Memory B cell (primary cell): ENCODE measurements around the gene KCND1.

Experiments
- ATAC-seq: fragments of 150-1000 bp; cut with Tn5 transposase; 2 replicates; pipeline ENCODE4 v1.10.0; 2021; ENCODE audit warnings: low read depth, mild to moderate bottlenecking, moderate library complexity
- DNase-seq, 2 donors: peaks; one replicate each; pipeline ENCODE4 v3.0.0; 2022; ENCODE audit warnings: low spot score in 2 of 2
- H3K27ac Mint-ChIP-seq: one replicate; pipeline ENCODE4 v1.8.0; 2022; ENCODE audit warnings: mild to moderate bottlenecking, moderate library complexity, mixed read lengths
- H3K27me3 Mint-ChIP-seq: one replicate; pipeline ENCODE4 v1.8.0; 2022; ENCODE audit warnings: mixed read lengths
- H3K36me3 Mint-ChIP-seq: one replicate; pipeline ENCODE4 v1.8.0; 2022; ENCODE audit warnings: mild to moderate bottlenecking, mixed read lengths
- H3K4me1 Mint-ChIP-seq: one replicate; pipeline ENCODE4 v1.8.0; 2022; ENCODE audit warnings: mixed read lengths
- H3K4me3 Mint-ChIP-seq: one replicate; pipeline ENCODE4 v1.8.0; 2022; ENCODE audit warnings: mild to moderate bottlenecking, moderate library complexity, mixed read lengths
- H3K9me3 Mint-ChIP-seq: one replicate; pipeline ENCODE4 v1.8.0; 2022; ENCODE audit warnings: mixed read lengths

Gene KCND1

DNA sequence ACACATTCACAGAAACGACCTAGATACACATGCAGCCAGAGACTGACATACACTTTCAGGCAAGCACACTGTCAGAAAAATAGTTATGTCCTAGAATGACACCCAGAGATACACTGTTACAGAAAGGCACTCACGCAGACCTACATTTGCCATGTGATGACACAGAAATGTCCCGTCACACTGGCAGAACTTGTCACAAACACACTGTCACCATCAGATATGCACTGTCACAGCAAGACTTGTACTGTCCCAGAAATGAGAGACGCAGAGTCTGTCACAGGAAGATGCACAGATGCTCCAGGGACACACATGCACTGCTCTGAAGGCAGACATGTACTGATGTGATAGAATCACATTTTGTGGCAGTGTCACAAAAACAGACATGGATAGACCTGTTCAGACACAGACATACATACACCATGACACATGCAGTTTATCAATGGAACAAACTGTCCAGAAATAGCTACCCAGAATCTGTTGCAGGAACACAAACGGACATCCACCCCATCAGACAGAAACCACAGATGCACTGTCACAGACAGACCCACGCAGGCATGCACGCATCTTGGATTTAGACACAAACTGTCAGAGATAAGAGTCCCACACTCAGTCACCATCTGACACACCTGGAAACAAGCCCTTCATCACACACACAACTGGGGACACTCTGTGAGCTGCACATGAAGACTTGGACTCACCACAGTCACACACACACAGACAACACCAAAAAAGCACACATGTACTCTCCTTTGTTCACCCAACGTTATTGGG lies 51.5 kb downstream of the KCND1 start:
- no peak for ATAC-seq

DNA sequence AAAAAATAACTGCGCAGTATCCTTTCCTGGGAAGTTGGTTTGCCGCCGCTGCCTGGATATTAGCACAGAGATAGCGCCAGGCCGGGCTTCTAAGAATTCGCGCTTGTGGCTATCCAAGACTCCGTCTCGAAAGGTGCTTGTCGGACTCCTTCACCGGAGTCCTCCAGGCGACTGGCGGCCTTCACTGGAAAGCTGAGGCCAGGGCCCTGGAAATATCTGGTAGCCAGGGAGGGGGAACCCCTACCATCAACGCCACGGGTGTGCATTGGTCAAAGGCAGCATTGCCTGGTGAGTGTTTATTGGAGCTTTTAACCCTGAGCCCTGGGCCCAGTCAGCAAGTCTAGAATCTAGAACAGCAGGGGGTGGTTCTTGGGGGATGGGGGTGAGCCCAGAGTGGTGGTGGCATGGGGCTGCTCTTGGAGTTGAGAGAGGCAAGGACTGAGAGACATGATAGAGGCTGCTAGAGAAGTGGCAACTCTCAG lies 52.2 kb downstream of the KCND1 start:
- no peaks in the 10 kb centered on the region for H3K9me3 Mint-ChIP-seq
- H3K4me1 Mint-ChIP-seq = peaks cover 22% of the 10 kb centered on the region
- H3K27ac Mint-ChIP-seq = peak overlapping the region; percentile 95
- no peaks in the 10 kb centered on the region for H3K27me3 Mint-ChIP-seq
- ATAC-seq = peak; percentile 30
- H3K4me3 Mint-ChIP-seq = peak overlapping the region; percentile 87
- no peak for DNase-seq
- H3K36me3 Mint-ChIP-seq = peaks cover 22% of the 10 kb centered on the region

More for the DNA sequence above, 51.5 kb downstream of the KCND1 start:
- no peaks in the 10 kb centered on the region for H3K9me3 Mint-ChIP-seq
- H3K36me3 Mint-ChIP-seq = peaks cover 23% of the 10 kb centered on the region
- no peak for DNase-seq
- peak overlapping the region; percentile 87 for H3K4me3 Mint-ChIP-seq
- no peaks in the 10 kb centered on the region for H3K27me3 Mint-ChIP-seq
- peak overlapping the region; percentile 95 for H3K27ac Mint-ChIP-seq
- H3K4me1 Mint-ChIP-seq = peaks cover 24% of the 10 kb centered on the region

DNA sequence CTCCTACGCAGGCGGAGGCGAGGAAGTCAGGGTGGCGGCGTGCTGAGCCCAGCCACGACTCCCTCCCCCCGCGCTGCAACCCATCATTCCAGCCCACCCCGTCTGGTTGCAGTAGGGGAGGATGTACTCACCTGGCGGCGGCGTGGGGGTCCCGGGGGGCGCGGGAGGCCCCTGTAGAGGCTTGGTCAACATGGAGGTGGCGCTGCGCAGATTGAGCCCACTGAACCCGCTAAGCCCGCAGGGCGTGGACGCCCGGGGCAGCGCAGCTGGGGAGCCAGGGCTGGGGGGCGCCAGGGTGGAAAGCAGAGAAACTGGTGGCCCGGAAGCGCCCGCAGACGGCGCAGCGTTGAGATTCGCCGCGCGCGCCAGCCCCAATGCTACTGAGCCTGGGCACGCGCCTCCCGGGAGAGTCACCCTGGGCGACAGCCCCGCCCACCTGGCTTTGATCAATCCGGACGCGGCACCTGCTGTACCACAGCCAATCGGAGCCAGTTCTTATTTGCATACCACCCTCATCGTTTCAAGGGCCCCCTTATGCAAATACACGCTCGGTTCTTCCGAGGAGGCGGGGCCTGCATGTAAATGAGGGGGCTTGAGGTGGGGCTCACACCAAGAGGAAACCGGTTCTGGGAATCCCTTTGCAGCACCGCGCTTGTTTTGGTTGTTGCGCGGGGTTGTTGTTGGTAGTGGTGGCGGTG lies 52.9 kb downstream of the KCND1 start, which contains the start of gene PIM2:
TSS of gene PIM2 (minus strand) at position 382 of the 698 bp plus-strand sequence. CDS start at position 192, 190 bp downstream.
- H3K36me3 Mint-ChIP-seq = peaks cover 22% of the 10 kb centered on the region
- no peaks in the 10 kb centered on the region for H3K9me3 Mint-ChIP-seq

DNA sequence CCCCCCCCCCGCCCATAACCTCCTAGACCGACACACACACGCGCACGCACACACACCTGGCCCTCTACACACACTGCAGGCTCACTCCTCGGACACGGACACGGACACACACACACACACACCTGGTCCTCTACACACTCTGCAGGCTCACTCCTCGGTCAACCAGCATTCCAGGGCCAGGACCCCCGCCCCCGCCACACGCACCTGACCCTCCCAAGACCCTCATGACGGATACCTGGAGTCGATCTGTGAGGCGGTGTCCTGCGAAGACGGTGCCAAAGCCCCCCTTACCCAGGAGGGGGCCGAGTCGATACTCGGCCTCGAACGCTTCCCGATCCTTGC lies 53.4 kb downstream of the KCND1 start:
- peak overlapping the region; percentile 87 for H3K4me3 Mint-ChIP-seq

More for the DNA sequence above, 52.9 kb downstream of the KCND1 start, which contains the start of gene PIM2:
- Mint-ChIP-seq H3K27ac (peak within 1 kb of the TSS; percentile 95), H3K4me3 (peak within 1 kb of the TSS; percentile 87), H3K27me3 (no peaks in the 10 kb centered on the region), H3K4me1 (peaks cover 21% of the 10 kb centered on the region)
- peak; percentile 79 to 83 for DNase-seq
- peak; percentile 70 for ATAC-seq

DNA sequence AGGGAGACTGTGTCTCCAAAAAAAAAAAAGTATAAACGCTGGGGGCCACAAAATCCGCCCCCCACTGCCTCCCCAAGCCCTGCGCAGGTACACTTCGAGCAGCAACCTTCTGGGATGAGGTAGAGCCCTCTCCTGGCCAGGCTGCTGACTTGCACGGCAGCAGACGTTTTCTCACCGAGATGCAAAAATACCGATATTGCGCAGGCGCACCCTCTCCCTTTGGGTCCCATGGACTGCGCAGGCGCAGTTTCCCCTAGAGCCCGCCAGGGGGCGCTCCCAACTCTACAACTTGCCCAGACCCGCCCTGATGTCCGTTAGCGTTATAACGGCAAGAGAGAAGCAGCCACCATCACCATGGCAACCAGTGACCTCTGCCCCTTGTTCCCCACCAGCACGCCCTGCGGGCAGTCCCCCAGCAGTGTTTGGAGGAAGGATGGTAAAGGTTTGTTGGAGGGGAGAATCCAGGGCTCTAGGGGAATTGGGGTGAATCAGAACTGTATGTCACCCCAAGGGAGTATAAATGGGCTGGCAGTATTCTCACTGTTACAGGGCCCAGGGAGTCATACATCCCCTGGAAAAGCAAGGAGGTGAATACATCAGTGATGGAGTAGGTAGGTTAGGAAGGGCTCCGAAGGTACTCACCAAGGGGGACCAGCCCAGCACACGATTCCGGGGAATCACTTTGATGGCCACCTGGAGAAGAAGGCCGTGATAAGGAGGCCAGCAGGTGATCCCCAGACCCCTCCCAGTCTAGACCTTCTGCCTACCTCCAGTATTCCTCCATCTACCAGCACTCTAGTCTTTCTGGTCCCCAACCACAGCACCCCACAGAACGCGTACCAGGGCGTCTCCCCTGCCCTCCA lies 54.3 kb downstream of the KCND1 start:
- Mint-ChIP-seq H3K27ac (peak overlapping the region; percentile 95), H3K4me3 (peak overlapping the region; percentile 87), H3K27me3 (no peaks in the 10 kb centered on the region), H3K4me1 (peaks cover 23% of the 10 kb centered on the region), H3K36me3 (peaks cover 21% of the 10 kb centered on the region), H3K9me3 (no peaks in the 10 kb centered on the region)
- ATAC-seq (peak; percentile 50), DNase-seq (peak; percentile 84 to 85)

More for the DNA sequence above, 53.4 kb downstream of the KCND1 start:
- Mint-ChIP-seq H3K9me3 (no peaks in the 10 kb centered on the region), H3K27ac (peak overlapping the region; percentile 95), H3K27me3 (no peaks in the 10 kb centered on the region), H3K36me3 (peaks cover 22% of the 10 kb centered on the region), H3K4me1 (peaks cover 21% of the 10 kb centered on the region)
- DNase-seq = no peak
- ATAC-seq = no peak

DNA sequence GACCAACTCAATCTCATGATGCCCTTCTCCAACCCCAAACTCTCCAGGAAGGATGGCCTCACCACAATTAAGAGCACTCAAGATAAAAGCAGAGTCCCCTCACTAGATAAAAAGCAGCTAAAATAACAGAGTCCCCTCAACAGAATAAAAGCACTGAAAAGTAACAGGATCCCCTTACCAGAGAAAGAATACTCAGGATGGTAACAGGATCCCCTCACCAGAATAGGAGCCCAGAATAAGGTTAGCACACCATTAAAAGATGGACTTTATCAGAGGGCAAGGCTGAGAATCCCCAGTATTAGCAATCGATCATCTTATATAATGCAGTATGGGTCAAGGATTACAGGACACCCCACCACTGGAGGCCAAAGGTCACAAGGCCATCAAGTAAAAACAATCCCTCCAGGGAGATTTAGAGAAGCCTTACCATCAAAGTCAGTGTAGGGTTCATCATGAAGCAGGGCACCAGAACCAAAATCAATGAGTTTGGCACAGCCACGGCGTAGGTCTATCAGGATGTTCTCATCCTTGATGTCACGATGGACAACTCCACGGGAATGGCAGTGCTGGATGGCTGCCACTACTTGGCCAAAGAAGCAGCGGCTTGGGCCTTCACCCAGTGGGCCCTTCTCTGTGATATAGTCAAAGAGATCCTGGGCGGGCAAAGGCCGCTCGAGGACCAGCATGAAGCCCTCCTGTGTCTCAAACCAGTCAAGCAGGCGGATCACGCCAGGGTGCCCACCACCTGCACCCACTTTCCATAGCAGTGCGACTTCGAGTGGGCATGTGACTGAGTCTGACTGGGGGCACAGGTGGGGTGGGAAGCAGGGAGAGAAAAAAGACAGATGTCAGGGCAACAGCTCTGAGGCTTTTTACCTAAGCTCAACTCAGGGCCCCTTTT lies 56.8 kb downstream of the KCND1 start:
- peak overlapping the region; percentile 87 for H3K4me3 Mint-ChIP-seq
- no peaks in the 10 kb centered on the region for H3K9me3 Mint-ChIP-seq
- peaks cover 31% of the 10 kb centered on the region for H3K4me1 Mint-ChIP-seq
- DNase-seq = no peak
- peaks cover 21% of the 10 kb centered on the region for H3K36me3 Mint-ChIP-seq
- no peak for ATAC-seq
- H3K27me3 Mint-ChIP-seq = no peaks in the 10 kb centered on the region
- peak overlapping the region; percentile 99 for H3K27ac Mint-ChIP-seq

DNA sequence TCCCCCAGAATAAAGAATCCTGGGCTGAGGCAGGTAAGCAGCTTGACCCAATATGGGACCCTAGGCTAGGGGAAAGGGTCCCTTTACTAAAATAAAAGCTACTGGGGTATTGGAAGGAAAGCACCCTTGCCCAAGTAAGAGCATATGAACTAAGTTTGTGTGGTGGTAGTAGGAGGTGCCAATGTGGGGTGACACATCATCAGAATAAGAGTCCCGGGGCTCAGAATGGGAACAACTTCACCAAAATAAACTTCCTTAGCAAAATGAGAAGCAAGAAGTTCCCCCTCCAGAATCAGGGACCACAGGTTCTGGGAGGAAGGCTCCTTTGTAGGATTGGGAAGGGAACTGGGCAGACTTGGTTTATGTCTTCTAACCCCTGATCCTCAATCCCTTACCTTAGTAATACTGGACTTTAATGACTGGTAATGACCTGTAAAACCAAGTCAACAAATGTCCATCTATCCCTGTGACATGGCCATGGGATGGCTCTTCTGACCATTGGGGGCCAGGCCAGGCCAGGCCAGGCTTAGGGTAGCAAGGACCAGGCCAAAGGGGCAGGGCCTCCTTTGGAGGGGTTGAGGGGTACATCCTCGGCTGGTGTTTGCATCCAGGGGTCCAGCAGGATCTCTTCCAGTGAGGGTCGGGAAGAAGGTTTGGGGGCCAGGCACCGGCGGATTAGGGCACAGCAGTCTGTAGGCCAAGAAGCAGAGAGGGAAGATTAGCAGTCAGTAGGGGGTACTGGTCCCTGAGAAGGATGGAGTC lies 57.9 kb downstream of the KCND1 start:
- no peaks in the 10 kb centered on the region for H3K9me3 Mint-ChIP-seq
- peaks cover 21% of the 10 kb centered on the region for H3K36me3 Mint-ChIP-seq
- no peak for DNase-seq
- H3K27me3 Mint-ChIP-seq = no peaks in the 10 kb centered on the region
- peak overlapping the region; percentile 99 for H3K27ac Mint-ChIP-seq
- no peak for ATAC-seq
- peaks cover 28% of the 10 kb centered on the region for H3K4me1 Mint-ChIP-seq
- peak overlapping the region; percentile 87 for H3K4me3 Mint-ChIP-seq

DNA sequence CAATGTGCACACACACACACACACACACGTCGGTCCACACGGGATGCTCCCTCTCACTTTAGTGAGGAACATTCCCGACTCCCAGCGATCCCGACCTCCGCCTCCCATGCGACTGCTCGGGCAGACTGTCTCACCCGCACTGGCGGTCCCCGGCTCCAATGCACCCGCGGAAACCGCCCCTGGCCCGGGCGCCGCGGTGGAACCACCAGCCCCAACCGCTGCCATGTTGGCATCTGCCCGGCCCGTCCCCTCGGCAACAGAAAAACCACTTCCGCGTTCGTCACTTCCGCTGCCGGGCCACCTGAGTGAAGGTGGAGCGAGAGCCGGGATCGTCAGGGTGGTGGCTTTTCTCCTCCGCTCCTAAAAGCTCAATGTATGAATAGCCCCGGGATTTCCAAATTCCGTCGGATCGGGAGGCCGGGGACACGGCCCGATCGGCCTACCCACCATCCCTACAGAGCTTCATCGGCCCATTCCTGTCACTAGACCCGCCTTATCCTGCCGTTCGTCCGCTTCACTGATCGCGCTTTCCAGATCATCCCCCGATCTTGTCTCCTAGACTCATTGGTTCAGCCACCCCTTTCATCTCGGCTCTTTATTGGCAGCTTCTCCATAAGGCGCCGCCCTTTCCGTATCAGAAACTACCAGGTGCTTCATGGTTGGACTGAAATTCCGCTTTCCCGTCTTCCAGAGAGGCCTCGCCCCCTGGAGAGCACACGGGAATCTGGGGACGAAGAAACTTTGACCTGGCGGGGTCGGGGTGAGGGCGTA lies 60.0 kb downstream of the KCND1 start, which contains the start of gene SLC35A2:
TSS of gene SLC35A2 (minus strand) at position 235 of the 771 bp plus-strand sequence. CDS start at position 225, 10 bp downstream.
- peak; percentile 71 for ATAC-seq
- Mint-ChIP-seq H3K9me3 (no peaks in the 10 kb centered on the region), H3K36me3 (peaks cover 7% of the 10 kb centered on the region), H3K27ac (peak within 1 kb of the TSS; percentile 99), H3K4me1 (peaks cover 25% of the 10 kb centered on the region), H3K27me3 (no peaks in the 10 kb centered on the region), H3K4me3 (peak within 1 kb of the TSS; percentile 94)
- DNase-seq = peak; percentile 83
